GM13977 (cell line): ENCODE results near the gene TMEM179.

Source experiments
- DNase-seq: peaks from one replicate; pipeline ENCODE4 v3.0.0; 2012; ENCODE audit warnings: low spot score
- CTCF ChIP-seq: IDR thresholded peaks from 2 replicates; pipeline ENCODE4 v1.5.1; 2012; ENCODE audit warnings: mild to moderate bottlenecking, control low read depth; ENCODE audit not compliant: insufficient read depth; ENCODE audit errors: extremely low read depth, missing control alignments
- in situ Hi-C: fragments of 300-500 bp; cut with MboI; formaldehyde crosslinking; loops from one replicate; pipeline ENCODE4 v1.12.0; 2022; ENCODE audit warnings: low sequenced_read_pairs, low pct_unique_long_range_greater_than_20kb, mixed read lengths, inconsistent platforms; ENCODE audit not compliant: unreplicated experiment

Gene TMEM179

DNA sequence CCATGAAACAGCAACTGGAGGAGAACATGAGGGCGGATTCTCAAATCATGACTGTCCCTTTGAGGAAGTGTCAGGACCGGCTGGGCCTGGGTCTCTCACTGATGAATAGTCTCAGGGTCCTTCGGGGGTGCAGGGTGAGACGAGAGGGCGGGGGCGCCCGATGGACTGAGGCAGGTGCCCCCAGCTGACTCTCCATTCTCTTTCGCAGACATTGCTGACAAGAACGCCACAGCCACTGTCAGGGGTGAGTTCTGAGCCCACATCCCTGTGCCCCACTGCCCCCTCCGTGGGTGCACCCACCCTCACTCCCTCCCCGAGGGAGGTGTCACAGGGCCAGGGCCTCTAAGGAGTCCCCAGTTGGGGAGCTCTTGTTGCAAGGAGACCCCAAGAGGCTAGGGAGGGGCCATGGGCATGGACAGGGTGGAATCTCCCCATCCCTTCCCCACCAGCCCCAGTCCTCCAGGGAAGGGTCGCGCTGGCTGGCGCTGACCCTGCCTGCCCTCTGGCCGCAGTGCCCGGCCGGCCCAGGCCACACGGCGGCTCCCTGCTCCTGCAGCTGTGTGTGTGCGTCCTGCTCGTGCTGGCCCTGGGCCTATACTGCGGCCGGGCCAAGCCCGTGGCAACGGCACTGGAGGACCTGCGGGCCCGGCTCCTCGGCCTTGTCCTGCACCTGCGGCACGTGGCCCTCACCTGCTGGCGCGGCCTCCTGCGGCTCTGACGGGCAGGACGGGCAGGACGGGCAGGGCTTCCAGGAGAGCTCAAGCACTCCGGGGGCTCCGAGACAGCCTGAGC, 16.3 kb downstream of the TMEM179 start:
- DNase-seq: no peak
- in situ Hi-C loops: no loop called here
- TF ChIP-seq CTCF: no peak

- in situ Hi-C loops: no loop called here
- no peak for TF ChIP-seq CTCF
- DNase-seq: no peak
These were observed 16.9 kb downstream of the TMEM179 start for GRCh38 chr14:104587641-104588040.

DNA sequence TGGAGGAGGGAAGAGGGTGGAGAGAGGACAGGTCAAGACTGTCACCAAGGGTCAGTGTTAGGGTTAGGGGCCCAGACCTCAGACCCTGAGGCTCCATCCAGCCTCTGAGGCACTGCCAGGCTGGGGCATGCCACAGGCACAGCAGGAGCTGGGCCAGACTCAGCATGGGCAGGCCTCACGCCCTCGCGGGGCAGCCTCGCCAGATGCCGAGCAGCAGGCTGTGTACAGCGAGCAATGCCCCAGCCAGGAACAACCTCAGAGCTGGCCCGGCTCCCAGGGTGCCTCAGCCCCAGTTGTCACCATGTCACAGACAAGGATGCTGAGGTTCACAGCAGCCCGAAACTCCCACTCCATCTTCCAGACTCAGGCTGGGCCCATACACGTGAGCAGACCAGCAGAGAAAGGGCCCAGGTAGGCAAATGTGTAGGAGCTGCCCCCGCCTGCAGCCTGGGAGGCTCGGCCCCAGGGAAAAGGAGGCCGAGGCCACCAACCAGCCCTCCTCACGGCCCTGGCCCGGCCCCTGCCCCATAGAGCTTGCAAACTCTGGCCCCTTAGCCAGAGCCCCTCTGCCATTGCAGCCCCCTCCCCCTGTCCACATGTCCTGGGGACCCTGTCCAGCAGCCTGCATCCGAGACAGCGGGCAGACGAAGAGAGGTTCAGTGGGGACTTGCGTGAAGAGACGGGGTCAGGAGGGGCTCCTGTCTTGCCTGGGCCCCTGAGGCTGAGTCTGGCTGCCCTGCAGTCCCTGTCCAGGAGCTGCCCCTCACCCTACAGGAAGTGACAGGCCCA, 17.5 kb downstream of the TMEM179 start:
- in situ Hi-C loops: no loop called here
- no peak for DNase-seq

GRCh38 chr14:104585966-104586697, 18.4 kb downstream of the TMEM179 start:
- in situ Hi-C loops: no loop called here
- no peak for DNase-seq
- no peak for TF ChIP-seq CTCF

More for the DNA sequence above, 17.5 kb downstream of the TMEM179 start:
- no peak for TF ChIP-seq CTCF

DNA sequence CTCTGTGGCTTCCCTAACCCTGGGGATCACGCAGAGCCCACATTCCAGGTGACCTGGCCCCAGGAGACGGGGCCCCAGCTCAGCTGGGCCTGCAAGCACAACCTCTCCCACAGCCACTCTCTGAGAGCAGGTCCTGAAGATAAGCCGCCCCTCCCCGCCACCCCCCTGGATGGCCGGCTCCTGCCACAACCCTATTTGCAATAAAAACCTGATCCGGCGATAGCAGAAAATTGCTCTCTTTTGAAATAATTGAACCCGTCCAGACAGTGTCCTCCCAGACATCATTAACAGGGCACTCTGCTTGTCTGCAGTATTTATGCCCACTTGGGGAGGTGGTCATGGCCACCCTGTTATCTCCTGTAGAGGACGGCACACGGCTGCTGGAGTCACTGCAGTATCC, 20.0 kb downstream of the TMEM179 start:
- DNase-seq: no peak
- TF ChIP-seq CTCF: no peak
- in situ Hi-C loops: no loop called here
